Loucy (cell line): Measurements from ENCODE around the gene MIGA2.

Experiments
- H2AFZ ChIP-seq: fragments of 200-600 bp; sonication (generic); 2 replicates; pipeline ENCODE4 v1.6.0; 2016; ENCODE audit warnings: antibody characterized with exemption, mild to moderate bottlenecking, low read length, moderate library complexity
- H3F3A ChIP-seq: fragments of 200-600 bp; 2 replicates; pipeline ENCODE4 v1.6.0; 2016; ENCODE audit warnings: antibody characterized with exemption, low read depth, mild to moderate bottlenecking
- H3K27me3 ChIP-seq: fragments of 200-600 bp; sonication (generic); 2 replicates; pipeline ENCODE4 v1.6.1; 2014; ENCODE audit warnings: low read length, mild to moderate bottlenecking; ENCODE audit not compliant: insufficient read depth, poor library complexity, severe bottlenecking
- H3K36me3 ChIP-seq: fragments of 200-600 bp; sonication (generic); 2 replicates; pipeline ENCODE4 v1.6.1; 2016; ENCODE audit warnings: low read length; ENCODE audit not compliant: insufficient read depth
- H3K4me1 ChIP-seq: fragments of 200-600 bp; sonication (generic); 2 replicates; pipeline ENCODE4 v1.5.1; 2014; ENCODE audit warnings: low read length, mild to moderate bottlenecking; ENCODE audit not compliant: insufficient read depth, poor library complexity, severe bottlenecking
- H3K4me2 ChIP-seq: fragments of 200-600 bp; sonication (generic); 2 replicates; pipeline ENCODE4 v1.6.0; 2014; ENCODE audit warnings: antibody characterized with exemption, low read length, low read depth, mild to moderate bottlenecking; ENCODE audit not compliant: poor library complexity, severe bottlenecking
- H3K4me3 ChIP-seq: fragments of 200-600 bp; sonication (generic); 2 replicates; pipeline ENCODE4 v1.5.1; 2014; ENCODE audit warnings: low read length, mild to moderate bottlenecking, mixed read lengths; ENCODE audit not compliant: poor library complexity, severe bottlenecking
- H3K79me2 ChIP-seq: fragments of 200-600 bp; sonication (generic); 2 replicates; pipeline ENCODE4 v1.6.1; 2014; ENCODE audit warnings: low read length; ENCODE audit not compliant: insufficient read depth
- H3K9ac ChIP-seq: fragments of 200-600 bp; sonication (generic); 2 replicates; pipeline ENCODE4 v1.6.0; 2014; ENCODE audit warnings: mild to moderate bottlenecking, low read depth, low read length, moderate library complexity; ENCODE audit not compliant: poor library complexity, severe bottlenecking
- H3K9me2 ChIP-seq: fragments of 200-600 bp; sonication (generic); replicated peaks from 2 replicates; pipeline ENCODE4 v1.6.1; 2016; ENCODE audit warnings: low read depth, low read length, mixed read lengths
- H3K9me3 ChIP-seq: fragments of 200-600 bp; sonication (generic); 2 replicates; pipeline ENCODE4 v1.6.1; 2014; ENCODE audit warnings: mild to moderate bottlenecking, antibody characterized with exemption, low read length, low read depth; ENCODE audit not compliant: insufficient read depth
- H4K20me1 ChIP-seq: fragments of 200-600 bp; sonication (generic); 2 replicates; pipeline ENCODE4 v1.6.0; 2014; ENCODE audit warnings: antibody characterized with exemption, low read length, mild to moderate bottlenecking; ENCODE audit not compliant: insufficient read depth, poor library complexity, severe bottlenecking
- CTCF ChIP-seq: fragments of 200-600 bp; sonication (generic); conservative IDR thresholded peaks from 2 replicates; pipeline ENCODE4 v1.5.1; 2014; ENCODE audit warnings: mild to moderate bottlenecking, antibody characterized with exemption, low read length
- EZH2phosphoT487 ChIP-seq: fragments of 200-600 bp; IDR thresholded peaks from 2 replicates; pipeline ENCODE4 v1.6.1; 2018; ENCODE audit warnings: antibody characterized with exemption, mild to moderate bottlenecking, moderate library complexity, borderline replicate concordance

The MIGA2 gene

GRCh38 chr9:129036923-129037766 lies 719 bp downstream of the MIGA2 start:
- H3F3A ChIP-seq = no peaks in the 10 kb centered on the region
- peak overlapping the region; percentile 86 for H3K4me2 ChIP-seq
- H3K9ac ChIP-seq = peak overlapping the region; percentile 70
- no peaks in the 10 kb centered on the region for H3K9me2 ChIP-seq
- H3K4me3 ChIP-seq = peak overlapping the region; percentile 78
- H3K27me3 ChIP-seq = no peaks in the 10 kb centered on the region
- H3K4me1 ChIP-seq = peaks cover 6% of the 10 kb centered on the region
- no peaks in the 10 kb centered on the region for H4K20me1 ChIP-seq
- TF ChIP-seq CTCF = no peak
- TF ChIP-seq EZH2phosphoT487 = no peak
- H3K9me3 ChIP-seq = no peaks in the 10 kb centered on the region
- H2AFZ ChIP-seq = no peak overlapping the region; the same call in 1 of the 2 replicates
- no peaks in the 10 kb centered on the region for H3K36me3 ChIP-seq
- H3K79me2 ChIP-seq = peaks cover 28% of the 10 kb centered on the region

GRCh38 chr9:129037767-129038098 lies 1.3 kb downstream of the MIGA2 start:
- H3F3A ChIP-seq = no peaks in the 10 kb centered on the region
- no peaks in the 10 kb centered on the region for H3K36me3 ChIP-seq
- H3K9me3 ChIP-seq = no peaks in the 10 kb centered on the region
- H3K79me2 ChIP-seq = peaks cover 28% of the 10 kb centered on the region
- no peaks in the 10 kb centered on the region for H3K27me3 ChIP-seq
- H3K4me3 ChIP-seq = peak overlapping the region; percentile 78
- peak overlapping the region; percentile 70 for H3K9ac ChIP-seq
- peaks cover 6% of the 10 kb centered on the region for H3K4me1 ChIP-seq
- TF ChIP-seq CTCF (no peak), EZH2phosphoT487 (no peak)
- peak overlapping the region; percentile 86 for H3K4me2 ChIP-seq
- H2AFZ ChIP-seq = no peak overlapping the region
- H4K20me1 ChIP-seq = no peaks in the 10 kb centered on the region
- no peaks in the 10 kb centered on the region for H3K9me2 ChIP-seq

- Histone ChIP-seq H3K27me3 (no peaks in the 10 kb centered on the region), H3F3A (no peaks in the 10 kb centered on the region), H3K9ac (peak overlapping the region; percentile 70), H2AFZ (no peak overlapping the region), H3K4me2 (peak overlapping the region; percentile 86), H3K4me3 (peak overlapping the region; percentile 78), H3K79me2 (peaks cover 28% of the 10 kb centered on the region), H3K4me1 (peaks cover 6% of the 10 kb centered on the region), H3K9me3 (no peaks in the 10 kb centered on the region), H3K36me3 (no peaks in the 10 kb centered on the region), H4K20me1 (no peaks in the 10 kb centered on the region), H3K9me2 (no peaks in the 10 kb centered on the region)
- TF ChIP-seq EZH2phosphoT487 (no peak), CTCF (no peak)
Measured at GRCh38 chr9:129038109-129038852, 1.9 kb downstream of the MIGA2 start.
